Lower leg skin (tissue), 4 donors: ENCODE measurements around the gene BFSP1. TPM values are rescaled to one million over a fixed set of nuclear protein-coding genes. Genes with fewer than 3 reads are reported as not detected.

Experiments used
- DNase-seq, 2 donors: peaks; one replicate each; pipeline ENCODE4 v3.0.0-alpha.2; 2019; ENCODE audit warnings: low spot score in 2 of 2
- H3K4me3 ChIP-seq: fragments of 200-600 bp; sonication (generic); 2 replicates; pipeline ENCODE4 v1.5.1; 2017; ENCODE audit warnings: mild to moderate bottlenecking, low read depth; ENCODE audit not compliant: poor library complexity, severe bottlenecking
- CTCF ChIP-seq, 3 donors: fragments of 450-650 bp; IDR thresholded peaks; one replicate each; pipeline ENCODE4 v1.5.1; 2016; ENCODE audit warnings: antibody characterized with exemption in 3 of 3, mild to moderate bottlenecking in 3 of 3, moderate library complexity in 2 of 3
- POLR2A ChIP-seq, 2 donors: fragments of 450-650 bp; IDR thresholded peaks; one replicate each; pipeline ENCODE4 v1.6.1; 2016 to 2017; ENCODE audit warnings: antibody characterized with exemption in 2 of 2, mild to moderate bottlenecking in 1 of 2, moderate library complexity in 1 of 2
- WGBS, 2 donors: methylation state at CpG; one replicate each; pipeline ENCODE4 v1.1.5; 2018; 5-methylcytosine and 5-hydroxymethylcytosine counted together
- intact Hi-C: fragments of 100-400 bp; cut with DNase I; formaldehyde crosslinking; loops from one replicate; pipeline ENCODE4 v1.15.0; 2023; ENCODE audit warnings: low total_unique reads
- total RNA-seq, 4 donors: library from RNA; depleted of rRNA; stranded (reverse); fragments of >200 nt; gene quantifications; one replicate each; pipeline ENCODE4 v1.1.0, GENCODE V29; 2016

Gene BFSP1
- total RNA-seq, 4 donors from 2014 or later, result 0.61 to 2.6 (median 1.7) TPM

GRCh38 chr20:17473659-17474058 lies 57.5 kb downstream of the BFSP1 start:
- no peak overlapping the region for H3K4me3 ChIP-seq
- DNase-seq, result no peak
- TF ChIP-seq CTCF (IDR thresholded peaks at IDR 0.05) (no peak), POLR2A (IDR thresholded peaks at IDR 0.05) (no peak)
- intact Hi-C loops, result no loop called here
- WGBS, 2 donors, result 57 to 60% methylated on average over 6 of the region's 6 CpGs

GRCh38 chr20:17471606-17472187 lies 59.5 kb downstream of the BFSP1 start:
- no peak for DNase-seq
- no peak overlapping the region for H3K4me3 ChIP-seq
- WGBS, 2 donors, result 81 to 82% methylated on average over 10 of the region's 10 CpGs
- intact Hi-C loops, result no loop called here
- no peak for TF ChIP-seq POLR2A (IDR thresholded peaks at IDR 0.05)
- no peak for TF ChIP-seq CTCF (IDR thresholded peaks at IDR 0.05)

GRCh38 chr20:17470973-17471372 lies 60.2 kb downstream of the BFSP1 start:
- DNase-seq, result no peak
- intact Hi-C loops, result no loop called here
- TF ChIP-seq POLR2A (IDR thresholded peaks at IDR 0.05) (no peak), CTCF (IDR thresholded peaks at IDR 0.05) (no peak)
- no peak overlapping the region for H3K4me3 ChIP-seq
- 91 to 94% methylated on average over 9 of the region's 9 CpGs for WGBS, 2 donors

- intact Hi-C loops, result no loop called here
- TF ChIP-seq CTCF (IDR thresholded peaks at IDR 0.05) (no peak), POLR2A (IDR thresholded peaks at IDR 0.05) (no peak)
- WGBS, 2 donors, result 90 to 94% methylated on average over 5 of the region's 5 CpGs
- no peak for DNase-seq
- no peak overlapping the region for H3K4me3 ChIP-seq
Observed at GRCh38 chr20:17470521-17470920, 60.7 kb downstream of the BFSP1 start.

GRCh38 chr20:17469246-17470030 lies 61.7 kb downstream of the BFSP1 start:
- intact Hi-C loops, result no loop called here
- no peak for DNase-seq
- TF ChIP-seq CTCF (IDR thresholded peaks at IDR 0.05) (no peak), POLR2A (IDR thresholded peaks at IDR 0.05) (no peak)
- H3K4me3 ChIP-seq, result no peak overlapping the region
- 86 to 87% methylated on average over 7 of the region's 7 CpGs for WGBS, 2 donors
